LNCAP (cell line): ENCODE results near the gene SARDH.

Experiments
- CTCF ChIP-seq: fragments of 450-650 bp; IDR thresholded peaks from 2 replicates; pipeline ENCODE4 v1.5.1; 2017; ENCODE audit warnings: mild to moderate bottlenecking

SARDH gene

GRCh38 chr9:133730994-133731715 lies 7.0 kb downstream of the SARDH start:
- TF ChIP-seq CTCF, result no peak

GRCh38 chr9:133729617-133730281 lies 8.4 kb downstream of the SARDH start:
- no peak for TF ChIP-seq CTCF

- no peak for TF ChIP-seq CTCF
Observed at GRCh38 chr9:133728856-133729616, 9.1 kb downstream of the SARDH start.

GRCh38 chr9:133727876-133728441 lies 10.2 kb downstream of the SARDH start:
- TF ChIP-seq CTCF, result no peak

- no peak for TF ChIP-seq CTCF
Observed at GRCh38 chr9:133727277-133727875, 10.8 kb downstream of the SARDH start.

- peak; percentile 62 for TF ChIP-seq CTCF
Observed at GRCh38 chr9:133726401-133727276, 11.5 kb downstream of the SARDH start.
